Measurements from ENCODE around the gene BNC2.

- no peak for TF ChIP-seq CTCF (IDR thresholded peaks at IDR 0.05; ENCODE audit: insufficient read depth, low read length)
- TF ChIP-seq GABPA (IDR thresholded peaks at IDR 0.05; ENCODE audit: low read depth), result no peak
- no peak for TF ChIP-seq POLR2AphosphoS5 (IDR thresholded peaks at IDR 0.05; ENCODE audit: low read depth)
Measured at GRCh38 chr9:16398691-16399090, 471.8 kb downstream of the BNC2 start.
